Measurements from ENCODE around the gene RSF1.

The RSF1 gene

DNA sequence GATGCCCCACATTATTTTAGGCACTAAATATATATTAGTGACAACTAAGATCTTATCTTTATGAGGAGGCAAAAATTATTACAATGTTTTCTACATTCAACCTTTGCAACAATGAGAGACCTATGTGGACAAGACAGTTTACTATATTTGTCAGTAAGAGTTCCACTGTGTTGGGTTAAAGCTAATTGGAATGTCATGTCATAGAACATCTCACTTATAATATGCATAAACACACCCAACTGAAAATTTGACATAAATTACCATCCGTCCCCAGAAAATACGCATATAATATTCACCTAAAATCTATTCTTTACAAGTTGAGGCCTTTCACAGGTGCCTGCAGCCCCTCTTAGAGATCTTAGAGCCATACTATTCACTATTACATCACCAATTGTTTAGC lies 84.0 kb downstream of the RSF1 start:
- no peak for DNase-seq

DNA sequence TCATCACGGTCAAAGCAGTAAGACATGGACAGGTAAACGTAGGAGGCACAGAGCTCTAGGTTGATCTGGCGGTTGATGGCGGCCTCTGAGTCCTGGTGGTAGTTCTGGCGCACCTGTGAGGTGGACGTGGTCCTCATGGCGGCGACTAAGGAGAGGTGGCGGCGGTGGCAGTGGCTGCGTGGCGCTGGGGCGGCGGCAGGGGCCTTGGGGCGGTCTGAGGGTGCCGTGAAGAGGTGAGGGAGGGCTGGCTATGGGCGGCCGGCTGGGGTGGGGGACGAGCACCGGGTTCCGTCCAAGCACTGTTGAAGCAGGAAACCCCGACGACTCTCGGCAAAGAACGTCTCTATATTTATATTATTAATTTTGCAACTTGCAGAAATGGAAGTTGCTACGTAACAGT lies 85.6 kb downstream of the RSF1 start:
- DNase-seq, result no peak

DNA sequence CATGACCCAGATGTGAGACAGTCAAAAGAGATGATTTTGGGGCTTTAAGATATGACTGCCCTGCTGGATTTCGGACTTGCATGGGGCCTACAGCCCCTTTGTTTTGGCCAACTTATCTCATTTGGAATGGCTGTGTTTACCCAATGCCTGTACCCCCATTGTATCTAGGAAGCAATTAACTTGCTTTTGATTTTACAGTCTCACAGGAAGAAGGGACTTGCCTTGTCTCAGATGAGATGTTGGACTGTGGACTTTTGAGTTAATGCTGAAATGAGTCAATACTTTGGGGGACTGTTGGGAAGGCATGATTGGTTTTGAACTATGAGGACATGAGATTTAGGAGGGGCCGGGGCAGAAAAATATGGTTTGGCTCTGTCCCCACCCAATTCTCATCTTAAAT lies 88.4 kb downstream of the RSF1 start:
- DNase-seq, result no peak

DNA sequence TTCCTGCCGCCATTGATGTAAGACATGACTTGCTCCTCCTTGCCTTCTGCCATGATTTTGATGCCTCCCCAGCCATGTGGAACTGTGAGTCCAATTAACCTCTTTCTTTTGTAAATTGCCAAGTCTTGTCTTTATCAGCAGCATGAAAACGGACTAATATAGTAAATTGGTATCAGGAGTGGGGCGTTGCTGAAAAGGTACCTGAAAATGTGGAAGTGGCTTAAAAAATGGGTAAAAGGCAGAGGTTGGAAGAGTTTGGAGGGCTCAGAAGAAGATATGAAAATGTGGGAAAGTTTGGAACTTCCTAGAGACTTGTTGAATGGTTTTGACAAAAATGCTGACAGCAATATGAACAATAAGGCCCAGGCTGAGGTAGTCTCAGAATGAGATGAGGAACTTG lies 89.7 kb downstream of the RSF1 start:
- DNase-seq, result no peak

GRCh38 chr11:77729063-77729462 lies 91.5 kb downstream of the RSF1 start:
- DNase-seq, result no peak

- no peak for DNase-seq
These were observed 92.2 kb downstream of the RSF1 start for GRCh38 chr11:77728203-77728786.

- DNase-seq, result no peak
These were observed 94.0 kb downstream of the RSF1 start for GRCh38 chr11:77726524-77726923.

DNA sequence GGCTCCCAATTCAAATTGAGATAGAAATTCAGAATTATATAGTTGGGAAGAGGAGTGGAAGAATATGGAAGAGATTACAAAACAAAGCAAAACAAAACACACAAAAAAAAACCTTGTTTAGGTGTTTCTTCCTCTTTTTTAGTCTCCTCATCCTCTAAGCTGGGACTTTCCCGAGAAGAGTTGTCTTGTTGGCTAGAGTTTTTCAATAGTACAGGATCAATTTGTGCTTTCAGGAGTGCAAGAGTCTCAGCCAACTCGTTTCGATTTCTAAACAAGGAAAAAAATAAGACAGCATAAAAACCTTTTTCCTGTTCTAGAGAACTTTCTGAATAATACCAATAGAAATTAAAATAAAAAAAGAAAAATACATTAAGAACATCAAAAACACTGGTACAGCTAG lies 95.1 kb downstream of the RSF1 start:
- DNase-seq, result no peak

DNA sequence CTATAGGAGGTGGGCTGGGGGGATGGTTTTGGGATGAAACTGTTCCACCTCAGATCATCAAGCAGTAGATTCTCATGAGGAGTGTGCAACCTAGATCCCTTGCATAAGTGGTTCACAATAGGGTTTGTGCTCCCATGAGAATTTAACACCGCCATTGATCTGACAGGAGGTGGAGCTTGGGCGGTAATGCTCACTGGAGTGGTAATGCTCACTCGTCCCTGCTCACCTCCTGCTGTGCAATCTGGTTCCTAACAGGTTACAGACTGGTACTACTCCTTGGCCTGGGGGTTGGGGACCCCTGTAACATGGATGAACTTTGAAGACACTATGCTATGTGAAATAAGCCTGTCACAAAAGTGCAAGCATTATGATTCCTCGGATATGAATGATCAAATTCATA lies 95.9 kb downstream of the RSF1 start:
- no peak for DNase-seq

DNA sequence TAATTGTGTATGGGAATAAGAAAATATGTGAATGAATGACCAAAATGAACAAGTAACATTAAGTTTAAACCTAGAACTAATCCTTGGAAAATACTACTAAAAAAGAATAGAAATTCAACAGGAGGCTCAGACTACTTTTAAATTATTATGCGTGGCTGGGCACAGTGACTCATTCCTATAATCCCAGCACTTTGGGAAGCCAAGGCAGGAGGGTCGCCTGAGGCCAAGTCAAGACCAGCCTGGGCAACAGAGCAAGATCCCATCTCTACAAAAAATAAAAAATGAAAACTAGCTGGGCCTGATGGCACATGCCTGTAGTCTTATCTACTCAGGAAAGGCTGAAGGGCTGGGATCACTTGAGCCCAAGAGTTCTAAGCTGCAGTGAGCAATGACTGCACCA lies 97.5 kb downstream of the RSF1 start:
- no peak for DNase-seq

DNA sequence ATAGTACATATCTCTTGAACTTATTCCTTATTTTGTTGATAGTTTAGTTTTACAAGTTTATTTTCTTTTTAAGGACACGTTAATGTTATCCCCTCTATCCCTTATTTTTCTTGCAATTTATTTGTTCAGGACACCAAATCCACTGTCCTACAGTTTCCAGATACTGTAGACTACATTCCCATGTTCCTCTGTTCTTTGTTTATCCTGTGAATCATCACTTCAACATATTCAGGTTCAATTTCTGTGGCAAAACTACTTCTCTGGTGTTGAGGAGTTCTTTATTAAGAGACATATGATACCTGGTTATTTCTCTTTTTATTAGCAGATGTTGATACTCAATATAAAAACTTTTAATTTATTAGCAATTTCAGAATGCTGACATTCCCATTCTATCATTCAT lies 110.2 kb downstream of the RSF1 start:
- DNase-seq, result peak; percentile 9

GRCh38 chr11:77705876-77706579 lies 114.5 kb downstream of the RSF1 start:
- DNase-seq, result no peak

DNA sequence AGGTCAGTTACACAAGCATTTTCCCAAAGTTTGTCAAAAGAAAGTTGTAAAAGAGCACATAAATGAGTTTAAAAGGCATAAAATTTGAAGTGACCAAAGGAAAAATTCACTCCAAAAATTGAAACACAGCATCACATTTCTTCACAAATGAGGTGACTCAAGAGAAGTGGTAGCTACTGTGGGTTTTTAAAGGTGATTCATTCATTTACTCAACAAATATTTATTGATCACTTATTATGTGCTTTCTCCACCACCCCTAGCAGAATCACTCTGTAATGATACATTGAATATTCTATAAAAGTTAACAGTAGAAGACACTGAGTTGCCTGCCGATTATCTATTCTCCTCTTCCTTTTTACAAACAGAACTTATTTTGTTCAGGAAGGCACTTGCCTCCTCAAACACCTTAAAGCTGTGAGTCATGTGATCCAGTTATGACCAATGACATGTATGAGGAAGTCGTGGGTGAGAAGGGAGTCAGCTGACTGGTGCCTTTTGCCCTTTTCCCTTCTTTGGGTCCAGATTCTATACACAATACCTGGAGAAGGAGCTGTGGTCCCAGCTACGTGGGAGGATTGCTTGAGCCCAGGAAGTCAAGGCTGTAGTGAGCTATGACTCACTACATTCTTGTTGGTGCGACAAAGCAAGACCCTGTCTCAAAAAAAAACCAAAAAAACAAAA lies 115.2 kb downstream of the RSF1 start:
- peak; percentile 54 for DNase-seq

GRCh38 chr11:77704029-77704428 lies 116.5 kb downstream of the RSF1 start:
- DNase-seq, result no peak

DNA sequence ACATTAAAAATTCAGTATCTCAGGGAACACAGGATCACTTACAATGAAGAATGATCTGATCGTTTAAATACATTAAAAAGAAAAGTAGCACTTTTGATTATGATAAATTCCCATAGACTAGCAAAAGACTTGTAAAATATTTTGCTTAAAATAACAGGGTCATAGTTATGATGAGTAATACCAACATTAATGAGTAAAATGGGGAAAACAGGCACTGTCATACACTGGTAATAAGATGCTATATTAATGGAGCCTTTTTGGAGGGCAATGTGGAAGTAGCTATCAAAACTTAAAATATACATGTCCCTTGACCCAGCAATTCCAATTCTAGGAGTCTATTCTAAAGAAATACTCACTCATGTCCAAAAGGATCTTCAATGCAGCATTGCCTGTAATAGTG lies 121.1 kb downstream of the RSF1 start:
- no peak for DNase-seq

DNA sequence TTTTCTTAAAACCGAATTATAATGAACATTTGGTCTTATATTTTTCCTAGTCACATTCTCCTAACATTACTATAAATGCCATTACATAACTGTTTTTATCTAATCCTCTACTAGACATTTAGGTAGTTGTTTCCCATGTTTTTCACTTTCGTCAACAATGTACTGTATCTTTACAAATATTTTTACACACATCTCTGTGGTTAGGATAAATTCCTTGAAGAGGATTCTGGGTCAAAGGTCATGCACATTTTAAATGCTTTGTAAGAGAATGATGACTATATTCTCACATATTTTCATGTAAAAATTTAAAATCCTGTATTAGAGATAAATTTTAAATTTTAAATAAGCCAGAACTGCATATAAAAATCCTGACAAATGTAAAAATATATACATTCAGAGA lies 121.6 kb downstream of the RSF1 start:
- no peak for DNase-seq

DNA sequence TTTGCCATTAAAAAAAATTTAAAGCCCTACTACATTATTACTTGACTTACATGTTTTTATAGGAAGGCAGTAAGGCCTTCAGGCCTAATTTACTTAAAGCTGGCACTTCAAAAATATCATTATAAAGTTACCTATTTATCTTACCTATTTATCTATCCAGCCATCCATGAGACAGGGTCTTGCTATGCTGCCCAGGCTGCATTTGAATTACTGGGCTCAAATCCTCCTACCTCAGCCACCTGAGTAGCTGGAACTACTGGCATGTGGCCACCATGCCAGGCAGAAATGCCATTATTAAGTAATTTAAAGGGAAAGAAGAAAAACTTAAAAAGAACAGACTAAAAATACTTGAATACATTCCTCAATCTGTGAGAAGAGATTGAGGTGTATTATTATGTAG lies 122.7 kb downstream of the RSF1 start:
- no peak for DNase-seq

GRCh38 chr11:77695417-77695816 lies 125.1 kb downstream of the RSF1 start:
- no peak for DNase-seq

- DNase-seq, result no peak
These were observed 129.9 kb downstream of the RSF1 start for GRCh38 chr11:77690649-77691048.

GRCh38 chr11:77687088-77687487 lies 133.4 kb downstream of the RSF1 start:
- DNase-seq, result no peak

DNA sequence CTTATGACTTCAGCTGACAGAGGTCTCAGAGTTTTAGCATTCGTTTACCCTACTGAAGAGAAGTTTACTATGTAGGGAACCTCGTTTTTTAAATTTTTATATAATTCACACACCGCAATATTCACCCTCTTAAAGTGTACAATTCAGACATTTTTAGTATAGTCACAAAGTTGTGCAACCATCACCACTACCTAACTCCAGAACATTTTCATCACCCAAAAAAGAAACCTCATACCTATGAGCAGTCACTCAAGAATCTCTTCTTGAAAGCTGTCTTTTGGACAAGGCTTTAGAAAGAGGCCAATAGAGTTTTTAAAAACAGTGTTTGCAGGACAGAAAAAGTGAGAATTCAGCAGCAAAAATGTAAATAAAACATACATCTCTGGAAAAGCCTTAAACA lies 143.4 kb downstream of the RSF1 start:
- DNase-seq, result peak; percentile 14

DNA sequence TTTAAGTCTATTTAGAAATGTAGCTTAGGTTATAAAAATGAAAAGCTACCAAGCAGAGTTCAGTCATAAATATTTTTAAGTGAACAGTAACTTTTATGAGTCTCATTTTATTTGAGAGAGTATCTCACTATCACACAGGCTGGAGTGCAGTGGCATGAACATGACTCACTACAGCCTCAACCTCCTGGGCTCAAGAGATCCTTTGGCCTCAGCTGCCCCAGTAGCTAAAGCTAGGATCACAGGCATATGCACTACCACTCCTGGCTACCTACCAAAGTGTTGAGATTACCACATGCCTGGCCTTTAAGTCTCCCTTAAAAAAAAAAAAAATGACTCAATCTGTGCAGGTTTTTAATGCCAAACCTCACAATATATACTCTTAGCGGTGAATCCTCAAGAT lies 148.3 kb downstream of the RSF1 start:
- peak; percentile 71 for DNase-seq

DNA sequence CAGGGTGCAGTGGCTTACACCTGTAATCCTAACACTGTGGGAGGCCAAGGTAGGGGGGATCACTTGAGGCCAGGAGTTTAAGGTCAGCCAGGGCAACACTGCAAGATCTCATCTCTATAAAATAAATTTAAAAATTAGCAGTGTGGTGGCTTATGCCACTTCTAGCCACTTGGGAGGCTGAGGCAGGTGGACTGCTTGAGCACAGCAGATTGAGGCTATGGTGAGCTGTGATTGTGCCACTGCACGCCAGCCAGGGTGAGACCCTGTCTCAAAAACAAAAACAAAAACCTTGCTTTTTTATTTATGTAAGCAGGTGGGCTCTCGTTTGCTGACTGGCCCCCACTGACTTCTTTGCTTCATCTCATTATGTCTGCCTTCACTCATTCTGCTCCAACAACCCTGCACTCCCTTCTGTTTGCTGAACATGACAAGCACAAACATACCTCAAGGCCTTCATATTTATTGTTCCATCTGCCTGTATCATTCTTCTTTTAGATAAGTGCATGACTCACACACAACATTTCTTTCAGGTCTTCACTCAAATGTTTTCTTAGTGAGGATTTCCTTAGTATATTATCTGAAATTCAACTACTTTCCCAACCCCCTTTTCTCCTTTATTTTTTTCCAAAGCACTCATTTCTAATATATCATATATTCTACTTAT lies 150.5 kb downstream of the RSF1 start:
- DNase-seq, result no peak

- peak; percentile 17 for DNase-seq
These were observed 151.8 kb downstream of the RSF1 start for GRCh38 chr11:77668760-77669159.

All from fibroblast of skin of right biceps (primary cell).